Dedifferentiated amniotic fluid mesenchymal stem cell (primary cell): ENCODE data around the gene ACOX1.

Source experiments
- DNase-seq: peaks from one replicate; pipeline ENCODE4 v3.0.0-alpha.2; 2016; ENCODE audit errors: extremely low spot score

ACOX1 gene

DNA sequence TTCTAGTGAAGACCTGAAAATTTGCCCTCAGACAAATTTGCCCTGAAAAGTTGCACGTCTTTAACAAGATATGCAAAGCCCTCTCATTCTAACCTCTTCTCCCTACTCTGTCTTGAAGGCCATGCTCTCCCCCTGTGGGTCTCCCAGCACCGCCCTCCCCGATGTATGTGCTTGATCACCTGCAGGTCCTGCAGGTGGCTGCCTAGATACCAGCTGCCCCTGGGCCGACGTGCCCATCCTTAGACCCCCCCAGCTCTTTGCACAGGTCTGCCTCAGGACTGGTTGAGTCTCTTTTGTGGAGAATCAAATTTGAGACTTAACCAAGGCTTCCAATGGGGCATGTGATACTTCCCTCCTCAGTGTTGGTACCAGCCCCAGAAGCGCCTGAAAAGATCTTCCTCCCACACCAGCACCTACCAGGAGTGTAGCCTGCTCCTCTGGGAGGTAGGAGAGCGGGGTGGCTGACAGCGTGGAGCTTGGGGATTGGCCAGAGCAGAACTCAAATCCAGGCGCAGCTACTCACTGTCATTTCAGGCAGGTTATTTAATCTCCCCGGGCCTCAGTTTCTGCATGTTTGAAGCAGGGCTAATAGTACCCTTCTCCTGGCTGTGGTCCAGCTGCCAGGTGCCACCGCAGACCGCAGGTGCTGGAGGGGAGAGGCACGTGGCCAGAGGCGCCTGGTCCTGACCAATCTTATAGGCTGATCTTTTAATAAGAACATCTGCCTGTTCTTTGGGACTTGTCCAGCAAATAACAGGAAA, 69.7 kb downstream of the ACOX1 start:
- DNase-seq = no peak

DNA sequence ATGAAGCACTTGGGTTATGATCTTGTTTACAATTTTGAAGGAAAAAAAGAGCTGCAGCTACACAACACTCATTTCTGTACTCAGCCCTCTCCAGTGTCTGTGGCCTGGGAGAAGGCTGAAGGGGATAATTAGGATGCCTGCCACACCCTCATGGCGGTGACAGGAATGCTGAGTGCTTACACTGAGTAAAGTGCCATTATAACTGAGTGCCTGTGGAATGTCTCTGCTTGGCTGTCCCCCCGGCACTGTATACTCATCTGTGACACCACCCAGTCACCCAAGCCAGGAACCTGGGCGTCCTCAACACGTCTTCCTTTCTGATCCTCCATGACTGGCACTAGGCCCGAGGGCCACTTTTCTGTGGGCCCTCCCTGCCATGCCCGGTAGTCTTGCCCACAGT, 70.8 kb downstream of the ACOX1 start:
- no peak for DNase-seq

DNA sequence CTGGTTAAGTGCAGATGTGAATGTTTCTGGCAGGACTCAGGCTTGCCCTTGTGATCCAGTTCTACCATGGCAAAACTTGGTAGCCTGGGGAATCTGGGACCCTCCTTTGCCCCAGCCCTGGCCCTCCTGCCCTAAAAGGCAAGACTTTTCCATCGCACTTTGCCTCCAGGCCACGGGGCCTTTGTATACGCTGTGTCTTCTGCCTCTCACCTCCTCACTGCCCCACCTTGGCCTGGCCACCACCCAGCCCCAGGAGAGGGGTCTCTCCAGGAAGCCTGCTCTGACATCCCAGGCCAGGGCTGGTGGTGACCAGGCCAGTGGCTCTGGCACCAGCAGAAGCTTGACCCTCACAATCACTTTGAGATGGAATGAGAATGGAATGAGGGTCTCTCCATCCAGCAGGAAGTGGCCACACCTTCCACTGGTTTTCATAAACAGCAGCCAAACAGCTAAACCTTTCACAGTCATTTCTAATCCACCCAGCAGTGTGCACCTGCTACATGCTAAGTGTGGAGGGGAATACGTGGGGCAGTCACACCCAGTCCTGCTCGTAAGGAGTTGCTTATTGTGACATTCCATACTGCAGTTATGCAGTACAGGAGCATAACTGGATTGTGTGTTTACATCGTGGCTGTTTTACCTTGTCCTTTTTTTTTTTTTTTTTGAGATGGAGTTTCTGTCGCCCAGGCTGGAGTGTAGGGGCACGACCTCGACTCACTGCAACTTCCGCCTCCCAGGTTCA, 72.7 kb downstream of the ACOX1 start:
- DNase-seq = no peak

DNA sequence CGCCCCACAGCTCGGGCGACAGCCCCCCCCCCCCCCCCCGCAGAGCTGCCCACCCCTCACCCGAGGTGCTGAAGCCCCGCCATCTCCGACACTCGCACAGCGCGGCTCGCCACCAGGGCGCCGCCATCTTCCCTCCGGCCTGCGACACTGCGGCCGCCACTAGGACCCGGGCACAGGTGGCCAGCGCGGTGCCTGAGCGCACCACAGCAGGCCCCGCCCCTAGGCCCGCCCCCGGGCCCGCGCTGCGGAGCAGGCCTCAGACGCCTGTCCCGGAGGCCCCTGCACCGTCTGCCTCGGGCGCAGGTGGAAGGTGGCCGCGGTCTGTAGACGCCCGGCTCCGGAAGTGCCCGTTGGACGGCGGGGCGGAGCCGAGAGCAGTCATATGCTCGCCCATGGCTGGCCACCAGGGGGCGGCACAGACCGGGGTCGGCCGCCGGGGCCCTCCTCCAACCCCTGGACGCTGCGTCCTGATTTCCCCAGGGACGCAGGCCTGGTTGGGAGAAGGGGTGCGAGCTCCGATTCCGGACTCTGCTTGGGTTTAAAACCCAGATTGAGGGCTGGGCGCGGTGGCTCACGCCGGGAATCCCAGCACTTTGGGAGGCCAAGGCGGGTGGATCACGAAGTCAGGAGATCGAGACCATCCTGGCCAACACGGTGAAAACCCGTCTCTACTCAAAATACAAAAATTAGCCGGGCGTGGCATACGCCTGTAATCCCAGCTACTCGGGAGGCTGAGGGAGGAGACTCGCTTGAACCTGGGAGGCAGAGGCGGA, 74.0 kb downstream of the ACOX1 start, which contains the start of gene MRPL38:
TSS of gene MRPL38 (minus strand) at position 136 of the 773 bp plus-strand sequence. CDS start at position 127, 9 bp downstream.
- peak; percentile 69 for DNase-seq

DNA sequence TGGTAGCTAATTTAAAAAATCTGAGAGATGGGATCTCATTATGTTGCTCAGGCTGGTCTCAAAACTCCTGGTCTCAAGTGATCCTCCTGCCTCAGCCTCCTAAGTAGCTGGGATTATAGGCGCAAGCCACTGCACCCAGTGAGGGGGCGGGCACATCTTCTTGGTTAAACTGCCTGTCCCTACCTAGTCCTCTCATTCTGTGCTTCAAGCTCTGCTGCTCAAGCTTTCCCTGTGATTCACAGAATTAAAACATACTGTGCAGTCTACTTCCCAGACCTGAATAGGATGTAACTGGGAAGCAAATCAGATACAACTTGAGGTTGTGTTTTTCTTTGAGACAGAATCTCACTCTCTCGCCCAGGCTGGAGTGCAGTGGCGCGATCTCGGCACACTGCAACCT, 76.6 kb downstream of the ACOX1 start:
- no peak for DNase-seq

DNA sequence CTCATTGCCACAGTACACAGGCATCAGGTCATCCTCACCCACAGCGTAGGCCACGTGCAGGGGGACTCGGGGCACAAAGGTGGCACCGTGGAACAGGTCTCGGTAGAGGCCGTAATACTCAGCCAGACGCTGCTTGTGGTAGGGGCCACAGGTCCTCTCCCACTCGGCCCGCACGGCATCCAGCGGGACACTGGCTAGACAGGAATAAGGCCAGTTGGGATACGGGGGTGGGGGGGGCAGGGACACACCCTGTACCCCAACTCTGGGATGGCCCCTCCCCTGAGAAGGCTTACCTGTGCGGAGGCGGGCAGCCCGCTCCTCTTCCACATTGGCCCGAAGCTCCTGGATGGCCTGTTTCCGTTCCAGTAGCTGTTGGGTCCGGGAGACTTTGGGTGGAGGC, 77.2 kb downstream of the ACOX1 start:
- DNase-seq = no peak

DNA sequence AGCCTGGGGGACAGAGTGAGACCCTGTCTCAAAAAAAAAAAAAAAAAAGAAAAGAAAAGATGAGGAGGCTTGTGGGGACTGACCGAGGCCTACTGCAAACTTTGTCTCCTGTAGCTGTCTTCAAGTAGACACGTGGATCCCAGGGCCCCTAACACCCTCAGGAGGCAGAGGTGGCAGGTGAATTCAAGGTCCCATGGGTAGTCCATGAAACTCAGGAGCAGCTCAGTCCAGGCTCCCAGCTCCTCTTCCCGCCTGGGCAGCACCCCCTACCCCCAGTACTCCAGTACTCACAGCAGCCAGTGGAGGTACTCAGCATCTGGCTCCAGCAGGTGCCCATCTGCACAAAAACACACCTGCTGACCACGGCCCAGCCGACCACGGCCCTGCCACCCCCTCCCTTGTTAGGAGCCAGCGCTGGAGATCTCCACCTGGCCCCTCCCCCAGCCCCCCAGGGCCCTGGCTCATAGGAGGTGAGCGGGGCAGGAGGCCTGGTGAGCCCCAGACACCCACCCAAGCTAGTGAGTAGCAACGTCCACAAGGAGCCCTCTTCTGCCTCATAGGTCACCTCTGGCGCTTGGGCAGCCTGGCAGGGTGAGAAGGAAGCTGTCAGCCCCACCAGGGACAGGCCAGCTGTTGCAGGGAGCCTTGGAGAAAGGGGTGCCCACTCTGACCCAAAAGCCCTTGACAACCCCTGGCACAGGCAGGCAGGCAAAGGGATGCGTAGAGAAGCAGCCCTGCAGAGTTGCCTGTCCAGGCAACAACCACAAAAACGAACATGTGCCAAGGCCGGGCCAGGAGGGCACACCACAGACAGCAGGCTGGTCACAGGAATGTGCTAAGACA, 78.1 kb downstream of the ACOX1 start:
- no peak for DNase-seq

DNA sequence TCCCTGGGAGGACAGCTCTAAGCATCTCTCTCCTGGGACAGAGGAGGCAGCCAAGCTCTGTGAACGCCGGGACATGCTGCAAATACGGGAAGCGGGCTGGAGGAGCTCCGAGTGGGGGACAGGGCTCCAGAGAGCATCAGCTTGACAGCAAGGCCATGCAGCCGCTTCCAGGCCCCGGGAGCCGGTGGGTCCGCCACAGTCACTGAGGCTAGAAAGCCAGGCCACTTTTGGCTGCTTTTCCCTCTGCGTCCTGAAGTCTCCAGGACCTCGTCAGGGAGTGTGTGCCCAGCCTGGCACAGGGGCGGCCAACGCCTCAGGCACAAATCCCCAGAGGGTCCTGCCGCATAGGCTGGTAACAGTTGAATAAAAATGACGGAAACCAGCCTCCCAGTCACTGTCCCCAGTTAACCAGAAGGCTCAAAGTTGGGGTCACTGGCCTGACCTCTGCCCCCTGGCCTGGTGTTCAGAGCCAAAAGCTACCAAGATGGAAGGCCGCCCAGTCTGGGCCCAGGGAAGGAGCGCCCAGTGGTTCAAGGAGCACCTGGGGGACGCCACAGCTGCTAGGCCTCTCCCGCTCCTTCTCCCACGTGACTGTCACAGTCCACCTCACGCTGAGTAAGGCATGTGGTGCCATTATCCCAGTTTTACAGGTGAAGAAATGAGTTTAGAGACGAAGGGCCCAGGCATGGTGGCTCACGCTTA, 79.0 kb downstream of the ACOX1 start:
- DNase-seq = no peak

DNA sequence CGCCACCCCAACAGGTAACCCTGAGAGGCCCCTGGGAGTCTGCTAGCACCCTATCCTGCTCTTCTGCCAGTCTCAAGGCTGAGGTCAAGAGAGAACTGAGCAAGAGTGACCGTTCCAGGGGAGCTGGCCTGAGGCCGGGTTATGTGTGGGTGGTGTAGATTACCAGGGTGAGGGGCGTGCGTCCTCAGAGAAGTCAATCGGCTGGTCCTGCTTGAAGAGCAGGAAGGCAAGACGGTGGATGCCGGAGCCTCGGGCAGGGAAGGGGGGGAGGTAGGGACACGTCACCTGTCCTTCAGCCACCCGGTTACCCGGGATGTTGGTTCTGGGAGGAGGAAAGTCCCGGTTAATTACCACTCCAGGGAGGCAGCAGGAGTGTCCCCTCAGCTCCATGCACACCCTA, 79.6 kb downstream of the ACOX1 start:
- no peak for DNase-seq

DNA sequence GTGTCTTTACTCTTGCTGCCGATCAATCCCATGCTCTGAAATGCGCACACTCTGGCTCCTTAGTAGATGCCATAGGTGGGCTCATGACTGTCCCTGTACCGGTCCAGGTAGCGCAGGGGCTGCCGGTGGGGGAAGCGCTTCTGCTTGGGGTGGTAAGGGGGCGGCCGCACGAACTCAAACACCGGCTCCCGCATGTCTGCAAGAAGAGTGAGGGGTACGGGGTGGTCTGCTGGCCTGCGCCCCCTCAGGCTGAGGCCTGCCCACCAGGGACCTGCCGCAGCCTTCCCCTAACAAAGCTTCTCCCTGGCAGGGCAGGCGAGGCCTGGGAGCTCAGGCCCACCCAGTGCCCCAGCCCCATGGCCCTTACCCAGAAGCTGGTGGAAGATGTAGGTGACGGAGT, 80.2 kb downstream of the ACOX1 start:
- DNase-seq = no peak

DNA sequence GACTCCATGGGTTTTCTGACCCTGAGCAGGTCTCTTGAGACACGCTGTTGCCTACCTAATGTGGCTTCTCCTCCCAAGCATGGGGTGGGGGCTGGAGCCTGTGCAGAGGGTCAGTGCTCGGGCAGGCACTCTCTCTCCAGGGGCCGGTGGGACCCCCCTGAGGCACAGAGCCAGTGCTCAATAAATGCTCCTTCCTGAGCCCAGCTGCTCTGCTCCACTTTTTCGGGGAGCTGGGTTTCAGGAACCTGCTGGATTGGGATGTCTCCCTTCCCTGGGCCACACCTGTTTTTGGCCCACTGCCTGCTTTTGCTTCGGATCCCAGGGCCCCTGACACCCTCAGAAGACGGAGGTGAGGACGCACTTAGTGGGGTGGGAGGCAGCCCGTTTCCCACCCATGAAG, 80.9 kb downstream of the ACOX1 start:
- no peak for DNase-seq

DNA sequence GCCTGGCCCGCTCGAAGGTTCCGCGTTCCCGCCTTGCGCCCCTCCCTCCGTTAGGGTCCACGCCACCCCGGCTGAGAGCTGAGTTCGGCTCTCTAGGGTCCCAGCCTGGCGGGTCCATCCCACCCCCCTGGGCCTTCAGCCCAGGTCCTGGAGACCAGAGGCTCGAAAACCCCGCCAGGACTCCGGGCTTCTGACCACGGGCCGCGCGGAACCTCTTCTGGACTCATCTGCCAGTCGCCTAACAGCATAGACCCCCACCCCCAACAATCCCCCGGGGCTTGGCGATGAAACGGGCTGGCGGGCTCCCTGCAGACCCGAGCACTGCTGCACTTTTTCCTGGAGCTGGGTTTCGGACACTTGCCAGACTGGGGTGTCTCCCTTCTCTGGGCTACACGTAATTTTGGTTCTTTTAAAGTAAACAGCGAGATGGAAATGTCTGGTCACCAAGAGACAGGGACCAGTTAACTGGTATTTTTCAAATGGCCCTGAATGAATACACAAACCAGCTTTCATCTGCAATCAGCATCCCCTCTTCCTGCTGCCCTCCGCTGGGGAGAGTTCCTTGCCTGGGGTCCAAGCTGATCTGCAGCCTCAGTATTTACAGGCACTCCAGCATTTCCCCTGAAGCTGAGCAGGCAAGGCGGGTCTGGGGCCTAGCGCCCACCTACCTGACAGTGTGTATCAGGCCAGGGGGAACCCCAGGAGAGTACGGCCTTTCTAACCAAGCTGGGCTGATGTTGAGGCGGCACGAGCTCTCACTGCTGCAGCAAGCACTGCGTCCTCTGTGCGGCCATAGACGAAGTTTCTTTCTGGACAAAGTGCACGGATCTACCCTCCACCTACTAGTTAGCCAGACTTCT, 81.6 kb downstream of the ACOX1 start:
- no peak for DNase-seq

DNA sequence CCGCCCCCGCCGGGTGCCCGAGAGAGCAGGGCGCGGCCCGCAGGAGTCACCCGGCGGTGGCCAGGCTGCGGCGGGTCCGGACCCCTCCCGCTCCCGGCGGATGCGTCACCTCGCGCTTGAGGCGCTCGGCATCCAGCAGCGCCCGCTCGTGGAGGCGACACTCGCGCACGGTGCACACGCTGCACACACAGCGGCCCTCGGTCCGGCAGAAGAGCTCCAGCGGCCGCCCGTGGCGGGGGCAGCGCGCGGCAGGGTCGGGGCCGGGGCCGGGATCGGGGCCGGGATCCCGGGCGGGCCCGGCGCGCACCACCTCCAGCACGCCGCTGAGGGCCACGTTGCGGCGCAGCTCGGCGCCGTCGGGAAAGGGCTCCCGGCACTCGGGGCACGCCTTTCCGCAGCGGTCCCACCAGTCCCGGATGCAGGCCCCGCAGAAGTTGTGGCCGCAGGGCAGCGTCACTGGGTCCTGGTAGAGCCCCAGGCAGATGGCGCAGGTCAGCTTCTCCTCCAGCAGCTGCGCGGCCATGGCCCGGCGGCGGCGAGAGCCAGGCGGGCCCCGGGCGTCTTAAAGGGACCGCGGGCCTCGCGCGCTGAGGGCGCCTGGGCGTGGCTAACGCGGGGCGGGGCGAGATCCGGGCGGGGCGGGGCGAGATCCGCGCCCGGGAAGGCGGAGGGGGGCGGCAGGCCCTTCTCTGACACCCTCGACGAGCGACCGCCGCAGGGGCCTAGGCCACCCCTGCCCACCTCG, 82.4 kb downstream of the ACOX1 start, which contains the start of gene TRIM65:
TSS of gene TRIM65 (minus strand) at position 537 of the 745 bp plus-strand sequence. CDS start at position 523, 14 bp downstream.
- DNase-seq = peak; percentile 60

DNA sequence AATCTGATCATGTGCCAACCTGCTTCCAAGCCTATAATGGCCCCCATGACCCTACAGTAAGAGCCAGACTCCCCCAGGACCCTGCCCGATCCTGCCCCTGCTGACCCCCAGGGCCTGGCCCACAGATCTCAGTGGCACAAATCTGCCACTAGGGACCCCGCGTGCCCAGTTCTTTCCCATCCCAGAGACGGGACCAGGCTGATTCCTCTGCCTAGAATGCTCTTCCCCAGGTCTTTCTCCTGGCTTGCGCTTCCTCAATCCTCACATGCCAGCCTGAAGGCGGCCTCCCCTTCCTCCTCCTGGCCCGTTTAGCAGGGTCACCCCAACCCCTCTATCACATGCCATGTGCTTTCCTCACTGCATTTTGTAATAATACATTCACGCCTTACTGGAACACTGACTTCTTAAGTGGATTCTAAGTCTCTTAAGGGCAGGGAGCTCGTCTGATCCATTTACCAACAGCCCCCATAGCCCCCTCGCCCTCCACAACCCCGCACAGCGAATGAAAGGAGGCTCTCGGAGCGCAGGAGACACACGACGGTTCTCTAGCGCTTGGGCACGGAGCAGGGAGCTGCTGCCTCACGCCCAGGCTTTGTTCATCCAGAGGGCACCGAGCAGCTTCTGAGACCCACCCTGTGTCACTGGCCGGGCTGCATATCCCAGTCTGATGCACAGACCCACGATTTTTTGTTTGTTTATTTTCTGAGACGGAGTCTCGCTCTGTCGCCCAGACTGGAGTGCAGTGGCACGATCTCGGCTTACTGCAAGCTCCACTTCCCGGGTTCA, 83.4 kb downstream of the ACOX1 start:
- DNase-seq = no peak

DNA sequence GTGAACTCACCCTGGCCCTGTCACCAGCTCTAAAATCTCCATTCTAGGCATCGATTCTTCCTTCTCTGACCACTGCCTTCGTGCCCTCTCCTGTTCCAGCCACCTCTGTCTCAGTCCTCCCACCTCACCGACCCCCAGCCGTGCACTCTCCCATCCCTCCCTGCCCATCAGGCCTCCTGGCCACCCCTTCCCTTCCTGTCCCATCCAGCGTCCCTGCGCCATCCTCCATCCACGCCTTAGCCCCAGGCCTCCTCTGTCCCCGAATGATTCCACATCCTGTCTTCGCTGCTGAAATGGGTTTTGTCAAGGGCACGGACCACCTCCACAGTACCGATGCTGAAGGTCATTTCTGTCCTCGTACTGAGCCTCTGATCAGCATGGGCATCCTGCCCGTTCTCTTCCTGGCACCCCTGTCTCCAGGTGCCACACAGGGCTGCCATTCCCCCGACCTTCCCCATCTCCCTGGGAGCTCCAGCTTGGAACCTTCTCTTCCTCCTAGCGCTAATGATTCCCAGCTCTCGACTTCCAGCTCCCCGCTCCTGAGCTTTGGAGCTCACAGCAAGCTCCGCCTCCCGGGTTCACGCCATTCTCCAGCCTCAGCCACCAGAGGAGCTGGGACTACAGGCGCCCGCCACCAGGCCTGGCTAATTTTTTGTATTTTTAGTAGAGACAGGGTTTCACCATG, 84.8 kb downstream of the ACOX1 start:
- DNase-seq = no peak

DNA sequence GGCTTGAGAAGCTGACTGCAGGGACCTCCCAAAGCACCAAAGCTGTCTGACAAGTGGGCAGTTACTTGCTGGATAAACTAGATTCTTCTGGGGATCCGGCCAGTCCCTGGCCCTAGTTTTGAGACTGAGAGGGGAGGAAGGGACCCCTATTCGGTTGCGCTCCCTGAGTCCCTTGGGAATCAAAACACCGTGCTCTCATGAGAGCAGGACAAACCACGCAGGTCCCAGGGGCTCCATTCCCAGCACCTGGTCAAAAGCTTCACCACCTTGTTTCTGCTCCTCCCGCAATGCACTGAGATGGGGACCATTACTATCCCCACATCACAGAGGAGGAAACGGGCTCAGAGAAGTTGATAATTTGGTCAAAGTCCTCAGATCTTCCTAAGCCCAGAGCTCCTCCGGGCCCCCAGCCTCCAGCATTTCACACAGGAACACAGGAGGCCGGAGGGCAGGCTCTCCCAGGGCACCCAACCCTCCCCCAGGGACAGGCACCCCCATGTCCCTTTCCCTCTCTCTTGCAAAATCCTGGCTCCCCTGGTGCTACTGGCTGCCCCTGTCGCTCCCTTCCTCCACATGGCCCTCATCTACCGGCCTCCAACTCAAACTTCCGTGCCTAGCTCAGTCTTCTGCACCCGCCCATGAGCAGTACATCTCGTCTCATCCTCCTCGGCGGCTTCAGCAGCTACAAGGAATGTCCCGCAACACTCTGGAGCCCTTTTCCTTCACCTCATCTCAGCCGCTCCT, 85.5 kb downstream of the ACOX1 start:
- no peak for DNase-seq
